HG03342 (cell line): Measurements from ENCODE around the gene RETREG2.
A peak's percentile ranks its signal among the peaks of the same experiment; 100 is the strongest.

Source experiments
- ATAC-seq: cut with Tn5 transposase; IDR thresholded peaks from one replicate; pipeline ENCODE4 v1.9.1; 2021; ENCODE audit warnings: mild to moderate bottlenecking, moderate library complexity; ENCODE audit not compliant: unreplicated experiment

Gene RETREG2, protein sequence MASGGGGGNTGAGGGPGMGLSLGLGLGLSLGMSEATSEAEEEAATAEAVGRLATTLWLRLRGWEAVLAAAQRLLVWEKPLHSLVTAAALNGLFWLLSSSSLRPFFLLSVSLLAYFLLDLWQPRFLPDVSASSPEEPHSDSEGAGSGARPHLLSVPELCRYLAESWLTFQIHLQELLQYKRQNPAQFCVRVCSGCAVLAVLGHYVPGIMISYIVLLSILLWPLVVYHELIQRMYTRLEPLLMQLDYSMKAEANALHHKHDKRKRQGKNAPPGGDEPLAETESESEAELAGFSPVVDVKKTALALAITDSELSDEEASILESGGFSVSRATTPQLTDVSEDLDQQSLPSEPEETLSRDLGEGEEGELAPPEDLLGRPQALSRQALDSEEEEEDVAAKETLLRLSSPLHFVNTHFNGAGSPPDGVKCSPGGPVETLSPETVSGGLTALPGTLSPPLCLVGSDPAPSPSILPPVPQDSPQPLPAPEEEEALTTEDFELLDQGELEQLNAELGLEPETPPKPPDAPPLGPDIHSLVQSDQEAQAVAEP

DNA sequence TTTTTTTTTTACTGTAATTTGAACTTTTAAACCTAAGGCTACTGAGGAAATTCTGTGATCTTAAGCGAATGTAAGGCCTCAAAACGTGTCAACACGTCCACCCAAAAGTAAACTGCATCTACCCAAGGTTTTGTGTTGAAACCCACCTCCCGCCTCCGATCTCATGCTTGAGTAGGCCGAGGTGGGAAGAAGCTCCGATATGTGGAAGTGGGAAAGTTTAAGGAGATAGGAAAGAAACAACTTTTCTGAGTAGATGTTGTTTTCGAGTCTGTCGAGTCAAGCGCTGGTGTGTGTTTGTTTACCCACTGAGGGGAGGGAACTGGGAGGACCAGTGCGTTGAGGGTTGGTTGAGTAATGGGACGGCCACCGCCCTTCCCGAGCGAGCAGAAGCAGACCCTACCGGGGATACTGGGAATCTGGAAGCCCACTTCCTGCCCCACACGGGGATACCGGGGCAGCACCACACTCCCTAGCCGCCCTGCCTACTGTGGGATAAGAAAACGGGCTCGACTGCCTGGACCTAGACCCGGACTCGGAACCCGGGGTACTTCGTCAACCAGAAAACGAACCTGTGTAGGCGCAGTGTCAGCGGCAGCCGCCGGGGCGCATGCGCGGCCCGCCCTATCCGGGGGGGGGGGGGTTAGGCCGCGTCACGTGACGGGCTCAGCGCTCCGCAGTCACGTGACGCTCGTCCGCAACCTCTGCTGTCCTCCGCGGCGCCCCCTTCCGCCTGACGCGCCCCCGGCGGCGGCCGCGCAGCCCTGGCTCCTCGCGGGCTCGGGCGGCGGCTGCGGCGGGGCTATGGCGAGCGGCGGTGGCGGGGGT, at the start of gene RETREG2:
Gene RETREG2, plus strand, starts transcription at position 724 of the 825 bp plus-strand sequence. Its CDS starts 78 bp downstream, at position 802.
- peak; percentile 43 for ATAC-seq

DNA sequence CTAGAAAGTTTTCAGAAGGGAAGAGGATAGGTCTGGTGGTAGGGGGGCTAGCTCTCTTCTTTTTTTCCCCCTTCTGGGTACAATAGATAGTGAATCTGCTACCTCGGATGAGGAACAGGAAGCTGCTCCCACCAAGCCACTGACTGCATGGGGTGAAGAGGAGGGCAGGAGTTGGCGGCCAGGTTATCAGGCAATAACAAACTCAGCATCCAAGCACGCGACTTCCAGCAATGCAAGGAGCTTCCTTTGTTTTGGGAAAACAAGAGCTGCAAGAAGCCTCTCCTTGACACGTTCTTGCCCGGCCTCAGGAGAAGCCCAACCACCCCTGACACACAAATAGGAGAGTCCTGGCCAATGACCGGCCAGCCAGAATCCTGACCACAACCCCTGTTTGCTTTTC, 49.7 kb upstream of the RETREG2 start:
- no peak for ATAC-seq

DNA sequence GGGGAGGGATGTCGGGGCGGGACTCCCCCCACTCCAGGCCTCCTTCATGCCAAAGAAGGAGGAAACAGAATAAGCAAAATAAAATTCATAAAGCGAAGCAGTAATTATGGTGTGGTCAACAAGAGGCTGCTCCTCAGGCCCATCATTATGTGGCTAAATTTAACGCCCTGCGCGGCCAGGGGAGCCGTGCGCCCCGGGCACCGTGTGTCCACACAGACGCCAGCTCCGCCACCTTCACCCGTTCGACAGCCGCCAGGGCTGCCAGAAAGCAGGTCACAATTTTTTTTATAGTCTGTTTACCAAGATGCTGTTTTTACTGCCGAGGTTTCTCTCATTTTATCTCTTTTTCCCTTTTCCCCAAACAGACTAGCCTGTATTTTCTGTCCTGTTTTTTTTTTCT, 48.5 kb upstream of the RETREG2 start:
- ATAC-seq: no peak

DNA sequence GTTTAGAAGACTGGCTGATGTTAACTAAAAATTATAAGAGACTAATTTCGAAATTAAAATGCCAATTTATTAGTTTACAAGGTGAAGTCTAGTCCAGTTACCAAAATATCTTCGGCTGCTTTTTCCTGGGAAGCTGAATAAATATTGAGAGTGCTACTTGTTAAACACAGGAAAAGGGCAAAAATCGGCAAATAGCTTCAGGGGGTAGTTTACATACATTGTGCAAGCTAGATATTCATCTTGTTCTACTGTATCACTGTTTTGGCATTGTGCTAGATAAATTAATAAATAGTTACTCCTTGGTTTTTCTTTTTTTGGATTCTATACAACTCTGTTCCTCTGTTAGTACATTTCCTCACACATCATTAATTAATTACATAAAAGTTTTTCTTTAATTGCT, 46.7 kb upstream of the RETREG2 start:
- ATAC-seq: no peak

DNA sequence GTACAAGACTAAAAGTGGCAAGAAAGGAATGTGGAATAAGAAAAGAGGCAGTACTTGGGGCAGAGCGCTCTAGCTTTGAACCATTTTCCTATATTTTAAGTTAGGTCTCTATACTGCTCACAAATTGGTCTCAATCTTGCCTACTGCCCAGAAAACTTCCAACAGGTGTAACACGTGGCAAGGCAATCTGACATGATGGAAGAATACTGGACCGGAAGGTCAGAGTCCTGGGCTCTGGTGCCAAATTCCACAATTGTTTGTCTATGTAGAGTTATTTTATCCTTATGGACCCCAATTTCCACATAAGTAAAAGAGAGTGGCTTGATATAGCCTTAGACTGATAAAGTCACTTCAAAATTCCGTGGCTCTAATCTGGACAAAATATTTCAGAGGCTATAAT, 46.3 kb upstream of the RETREG2 start:
- no peak for ATAC-seq

DNA sequence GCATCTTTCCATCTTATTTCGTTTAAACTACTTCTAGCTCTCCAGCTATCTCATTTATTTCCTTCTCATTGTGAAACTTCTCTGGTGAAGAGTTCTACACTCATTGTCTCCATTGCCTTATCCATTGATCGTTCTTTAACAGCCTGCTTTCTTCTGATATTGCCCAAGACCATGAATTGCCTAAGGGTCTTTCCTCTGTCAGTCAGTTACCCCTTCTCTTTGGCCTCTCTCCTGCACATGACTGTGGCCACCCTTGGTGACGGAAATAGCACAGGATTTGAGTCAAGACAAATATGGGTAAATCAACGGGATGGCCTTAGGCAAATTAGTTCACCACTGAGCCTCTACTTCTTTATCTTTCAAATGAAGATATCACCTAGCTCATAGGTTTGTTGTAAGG, 44.1 kb upstream of the RETREG2 start:
- no peak for ATAC-seq

DNA sequence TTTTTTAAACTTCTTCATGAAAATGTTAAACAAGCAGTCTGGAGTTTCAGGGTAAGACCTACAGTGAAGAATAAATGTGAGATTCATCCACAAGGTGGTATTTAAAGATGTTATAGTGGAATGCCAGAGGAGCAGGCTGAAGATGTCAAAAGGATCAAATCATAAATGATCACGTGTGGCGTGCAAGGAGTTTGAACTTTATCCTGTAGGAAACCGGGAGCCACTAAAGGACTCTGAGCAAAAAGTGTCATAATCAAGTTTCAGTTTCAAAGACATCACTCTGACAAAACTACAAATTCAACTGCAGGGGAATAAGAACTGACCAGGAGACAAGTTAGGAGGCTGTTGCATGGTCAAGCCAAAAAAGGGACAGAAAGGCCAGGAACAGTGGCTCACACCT, 37.4 kb upstream of the RETREG2 start:
- no peak for ATAC-seq

DNA sequence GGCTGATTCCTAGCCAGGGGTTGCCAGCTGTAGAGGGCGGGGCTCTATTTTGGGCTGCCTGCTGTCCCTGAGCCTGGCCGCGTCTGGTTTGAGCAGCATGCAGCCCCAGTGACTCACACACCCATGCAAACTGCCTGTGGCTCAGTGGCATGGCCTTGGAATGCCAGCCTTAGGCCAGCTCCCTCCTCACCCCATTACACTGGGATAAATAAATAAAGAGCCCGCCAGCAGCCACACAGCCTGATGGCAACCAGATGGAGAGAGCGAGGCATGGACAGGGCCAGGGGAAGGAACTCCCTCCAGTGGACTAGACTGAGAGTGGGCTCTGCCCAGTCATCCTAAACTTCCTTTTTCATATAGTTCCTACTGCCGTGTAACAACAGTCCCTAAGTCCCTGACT, 35.7 kb upstream of the RETREG2 start:
- no peak for ATAC-seq

DNA sequence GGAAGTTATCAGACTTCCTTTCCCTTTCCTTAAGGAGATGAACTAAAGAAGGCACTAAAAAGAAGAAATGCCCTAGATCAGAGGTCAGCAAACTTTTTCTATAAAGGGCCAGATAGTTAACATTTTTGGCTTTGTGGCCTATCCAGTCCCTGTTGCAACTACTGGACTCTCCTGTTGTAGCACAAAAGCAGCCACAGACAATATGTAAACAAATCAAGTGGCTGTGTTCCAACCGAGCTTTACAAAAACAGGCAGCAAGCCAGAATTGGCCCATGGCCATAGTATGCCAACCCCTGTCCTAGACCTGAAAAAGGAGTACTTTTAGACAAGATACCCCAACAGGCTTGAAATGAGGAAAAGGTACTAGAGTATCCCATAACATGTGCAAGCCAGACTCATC, 28.4 kb upstream of the RETREG2 start:
- no peak for ATAC-seq

DNA sequence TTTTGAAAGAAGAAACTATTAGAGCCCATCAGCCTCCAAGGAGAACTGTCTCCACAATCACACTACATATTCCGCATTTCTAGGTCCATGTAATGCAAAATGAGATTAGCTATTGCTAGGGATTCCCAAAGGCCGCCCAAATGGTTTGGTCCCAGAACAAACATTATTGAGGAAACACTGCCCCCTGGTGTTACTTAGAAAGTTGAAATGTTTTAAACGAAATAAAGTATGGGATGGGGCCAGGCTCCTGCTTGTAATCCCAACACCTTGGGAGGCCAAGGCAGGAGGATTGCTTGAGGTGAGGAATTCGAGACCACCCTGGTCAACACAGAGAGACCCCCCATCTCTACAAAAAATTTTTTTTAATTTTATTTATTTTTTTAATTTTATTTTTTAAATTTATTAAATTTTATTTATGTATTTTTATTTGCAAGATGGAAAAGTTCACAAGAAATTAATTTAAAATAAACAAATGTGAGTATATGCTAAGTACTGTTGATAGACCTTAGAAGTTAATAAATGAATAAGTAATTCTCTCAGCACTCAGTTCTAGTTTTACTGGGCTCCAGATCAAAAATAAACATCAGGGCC, 22.9 kb upstream of the RETREG2 start:
- ATAC-seq: no peak

DNA sequence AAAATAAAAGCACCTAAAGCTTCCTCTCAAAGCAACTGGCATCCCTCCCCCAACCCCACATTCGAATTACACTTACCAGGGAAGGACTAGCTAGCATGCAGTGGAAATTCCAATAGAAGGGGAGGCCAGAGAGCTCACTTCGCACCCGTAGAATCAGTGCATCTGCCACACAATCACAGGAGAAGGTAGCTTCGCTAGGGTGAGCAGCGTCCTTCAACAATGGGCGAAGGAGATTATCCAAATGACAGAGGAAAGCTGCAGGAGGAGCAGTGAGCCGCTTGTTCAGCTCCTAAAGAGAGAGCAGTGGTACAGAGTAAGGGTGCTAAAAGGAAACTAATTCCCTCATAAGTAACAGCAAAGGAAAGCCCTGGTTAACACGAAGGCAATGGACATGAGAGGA, 20.7 kb upstream of the RETREG2 start:
- no peak for ATAC-seq

DNA sequence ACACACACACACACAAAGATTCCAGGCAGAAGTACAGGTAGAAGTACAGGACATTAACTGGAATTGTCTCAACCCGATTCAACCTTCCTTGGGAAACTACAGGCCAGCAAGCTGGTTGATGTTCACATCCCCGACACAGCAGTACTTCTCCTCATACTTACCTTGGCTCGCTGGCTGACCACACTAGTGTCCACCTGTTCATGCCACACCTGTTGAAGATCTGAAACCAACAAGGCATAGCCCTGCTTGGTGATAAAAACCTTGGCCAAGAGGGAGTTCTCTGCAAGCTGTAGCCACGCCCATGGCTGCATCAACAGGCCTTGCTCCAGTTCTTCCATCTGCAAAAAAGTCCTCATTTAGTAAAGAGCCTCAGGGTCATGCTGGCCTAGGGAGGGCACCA, 20.1 kb upstream of the RETREG2 start:
- no peak for ATAC-seq

DNA sequence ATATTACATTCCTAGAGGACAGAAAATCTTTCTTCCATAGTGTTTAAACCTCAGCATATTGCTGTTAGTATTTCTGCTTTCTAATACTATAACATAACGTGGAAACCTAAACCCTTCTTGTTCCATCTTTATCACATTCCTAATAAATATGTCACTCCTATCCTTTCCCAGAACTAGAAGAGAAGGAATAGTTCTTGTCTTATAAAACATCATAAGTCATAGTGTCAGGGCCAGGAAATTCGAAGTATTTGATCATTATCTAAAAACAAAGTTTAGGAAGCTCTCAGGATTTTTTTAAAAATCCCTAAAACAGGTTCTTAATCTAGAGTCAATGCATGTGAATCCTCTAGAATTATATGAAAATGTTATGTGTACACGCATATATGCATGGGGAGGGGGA, 19.5 kb upstream of the RETREG2 start:
- ATAC-seq: no peak

DNA sequence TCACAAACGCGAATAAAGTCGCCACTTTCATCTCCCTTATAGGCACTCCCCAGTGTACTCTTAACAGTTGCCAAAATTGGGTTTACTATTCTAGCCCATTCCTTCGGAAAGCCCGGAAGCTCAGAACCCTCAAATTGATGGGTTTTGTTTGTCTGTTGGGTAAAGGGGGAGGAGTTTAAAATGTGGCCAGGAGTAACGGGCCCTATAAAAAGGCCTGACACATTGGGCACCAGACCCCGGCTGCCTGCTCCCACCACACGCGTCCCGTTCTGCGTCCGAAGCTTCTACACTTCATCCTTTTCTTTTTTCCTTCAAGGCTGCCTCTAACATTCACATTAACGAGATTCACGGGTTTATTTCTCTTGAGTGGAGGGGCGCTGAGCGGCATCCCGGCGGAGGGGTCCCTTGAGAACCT, 18.3 kb upstream of the RETREG2 start:
- peak; percentile 2 for ATAC-seq

DNA sequence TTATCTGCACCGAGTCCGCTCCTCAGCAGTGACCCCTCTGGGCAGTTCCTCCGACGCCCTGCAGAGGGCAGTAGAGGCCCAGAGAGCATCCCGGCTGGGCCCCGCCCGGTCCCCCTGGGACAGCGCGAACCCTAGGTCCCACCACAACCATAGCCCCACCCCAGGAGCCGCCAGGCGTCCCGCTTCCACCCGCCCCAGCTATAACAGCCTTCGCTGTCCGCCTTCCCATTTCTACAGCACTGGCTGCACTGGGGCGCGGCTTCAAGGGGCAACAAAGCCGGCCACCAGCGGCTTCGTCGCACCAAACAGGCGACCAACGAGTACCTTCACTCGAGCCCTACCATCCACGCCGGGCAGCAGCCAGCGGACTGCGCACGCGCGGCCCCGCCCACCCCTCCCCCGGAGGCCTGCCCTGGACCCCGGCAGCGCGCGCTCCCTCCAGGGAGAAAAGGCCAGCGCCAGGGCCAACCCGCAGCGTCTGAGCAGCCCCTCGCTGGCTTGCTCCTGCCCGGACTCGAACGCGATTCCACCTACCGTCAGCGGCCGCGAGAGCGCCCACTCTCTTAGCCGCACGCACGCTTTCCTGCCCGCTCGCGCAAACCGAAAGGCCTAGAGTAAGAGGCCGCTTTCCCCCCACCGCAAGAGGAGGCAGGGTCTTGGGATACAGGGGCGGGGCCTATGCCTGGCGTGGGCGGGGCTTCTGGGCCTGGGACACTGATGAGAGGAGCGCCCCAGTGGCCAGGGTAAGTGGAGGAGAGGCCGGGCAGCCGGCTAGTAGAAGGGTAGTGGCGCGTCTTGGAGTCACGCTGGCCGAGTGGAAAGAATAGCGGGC, 17.7 kb upstream of the RETREG2 start, which contains the start of gene NHEJ1:
Gene NHEJ1, minus strand, starts transcription at position 630 of the 832 bp plus-strand sequence. CDS start 2,453 bp downstream, outside the sequence.
- peak; percentile 87 for ATAC-seq

DNA sequence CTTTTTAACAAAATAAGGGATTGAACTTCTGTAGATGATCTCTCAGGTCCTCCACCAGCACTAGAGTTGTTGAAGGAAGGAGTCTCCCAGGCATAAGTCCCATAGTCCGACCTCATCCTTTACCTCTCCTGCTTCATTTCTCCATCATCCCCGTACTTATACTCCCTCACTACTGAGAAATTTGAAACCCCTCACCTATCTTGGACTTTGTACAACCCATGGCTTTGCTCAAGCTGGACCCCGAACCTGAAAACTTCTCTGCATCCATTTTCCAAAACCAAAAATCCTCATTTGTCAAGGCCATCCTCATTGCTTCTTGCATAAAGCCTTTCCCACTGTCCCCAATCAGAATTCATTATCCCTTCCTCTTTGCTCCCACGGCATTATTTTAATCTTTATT, 17.0 kb upstream of the RETREG2 start:
- no peak for ATAC-seq

DNA sequence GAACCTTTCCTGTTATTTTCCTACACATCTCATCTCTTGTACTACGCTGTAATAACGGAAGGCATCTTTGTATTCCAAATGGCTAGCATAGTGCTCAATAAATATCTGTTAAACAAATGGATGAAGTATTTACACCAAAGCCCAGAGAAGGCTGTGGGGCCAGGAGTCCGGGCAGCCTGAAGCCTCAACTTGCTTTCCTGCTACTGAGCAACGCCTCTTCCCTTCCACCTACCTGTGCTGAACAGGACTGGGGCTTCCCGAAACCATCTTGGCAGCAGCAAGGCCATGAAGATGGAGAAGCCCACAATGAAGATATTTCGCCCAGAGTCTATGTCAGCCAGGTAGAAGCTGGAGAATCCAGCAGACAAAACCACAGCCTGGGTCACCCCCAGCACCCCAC, 14.9 kb upstream of the RETREG2 start:
- no peak for ATAC-seq

DNA sequence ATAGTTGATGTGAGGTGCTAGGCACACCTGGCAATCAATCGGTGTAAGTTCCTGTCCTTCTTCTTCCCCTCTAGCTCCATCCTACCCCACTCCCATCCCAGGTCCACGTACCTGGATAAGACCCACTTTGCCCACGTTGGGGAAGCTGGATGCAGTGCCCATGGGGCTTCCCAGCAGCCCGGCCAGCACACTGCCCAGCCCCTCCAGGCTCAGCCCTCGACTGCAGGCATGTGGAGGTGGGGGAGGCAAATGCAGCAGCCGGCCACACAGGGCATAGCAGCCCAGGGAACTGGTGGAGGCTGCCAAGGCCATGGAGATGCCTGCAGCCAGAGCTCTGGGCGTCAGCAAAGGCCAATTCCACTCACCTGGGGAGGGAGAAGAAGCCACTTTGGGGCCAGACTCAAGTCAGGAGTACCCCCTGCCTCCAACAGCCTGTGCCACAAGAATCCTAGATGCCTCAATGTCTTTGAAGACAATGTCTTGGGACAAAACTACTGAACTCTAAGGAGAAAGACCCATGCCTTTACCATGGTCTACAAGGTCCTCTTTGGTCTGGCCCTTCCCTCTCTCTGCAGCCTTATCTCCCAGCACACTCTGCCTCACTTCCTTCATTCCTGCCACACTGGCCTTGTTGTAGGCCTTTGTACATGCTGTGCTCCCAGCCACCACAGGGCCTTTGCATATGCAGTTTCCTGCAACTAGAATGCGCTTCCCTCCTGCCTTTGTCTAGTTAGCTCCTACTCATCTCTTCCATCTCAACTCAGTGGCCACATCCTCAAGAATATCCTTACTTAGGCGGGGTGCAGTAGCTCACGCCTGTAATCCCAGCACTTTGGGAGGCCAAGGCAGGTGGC, 12.8 kb upstream of the RETREG2 start:
- ATAC-seq: no peak

DNA sequence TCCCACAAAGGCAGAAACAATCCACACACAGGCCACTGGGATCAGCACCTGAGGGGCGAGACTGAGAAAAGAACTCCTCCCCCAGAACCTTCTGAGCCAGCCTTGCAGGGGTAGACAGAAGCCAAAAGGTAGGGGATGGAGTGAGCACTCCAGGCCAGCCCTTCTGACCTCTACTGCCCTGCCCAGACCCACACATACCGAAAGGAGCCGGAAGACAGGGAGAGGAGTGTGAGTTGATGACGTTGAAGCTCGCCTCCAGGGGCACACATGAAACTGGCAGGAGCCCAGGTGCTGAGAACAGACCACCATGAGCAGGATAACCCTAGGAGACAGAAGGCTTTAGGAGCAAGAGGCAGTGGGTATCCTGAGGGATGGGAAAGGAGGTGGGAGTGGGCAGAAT, 10.1 kb upstream of the RETREG2 start:
- ATAC-seq: no peak

DNA sequence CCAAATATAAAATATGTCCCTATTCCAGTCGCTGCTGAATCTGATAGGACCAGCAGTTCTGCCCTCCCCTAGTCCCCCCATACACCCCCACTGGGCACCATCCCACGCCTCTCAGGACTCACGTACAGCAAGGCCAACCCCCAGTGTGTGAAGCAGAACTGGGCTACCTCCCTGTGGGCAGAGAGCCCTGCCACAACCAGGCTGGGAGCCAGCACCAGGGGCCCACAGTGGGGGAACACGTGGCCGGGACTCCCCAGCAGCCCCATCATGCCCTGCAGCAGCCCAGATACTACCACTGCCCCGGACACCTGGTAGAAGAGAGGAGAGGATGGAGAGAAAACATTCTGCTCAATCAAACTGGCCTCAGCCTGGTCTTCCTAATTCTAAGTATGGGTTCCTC, 9.5 kb upstream of the RETREG2 start:
- ATAC-seq: no peak
